Breast epithelium (tissue), 4 donors: ENCODE data around the gene GLIS1. TPM values are rescaled to one million over a fixed set of nuclear protein-coding genes. Genes with fewer than 3 reads are reported as not detected.

ENCODE experiments used
- DNase-seq, 2 donors: peaks; one replicate each; pipeline ENCODE4 v3.0.0-alpha.2; 2019; ENCODE audit warnings: low spot score in 2 of 2
- H3K27ac ChIP-seq, 2 donors: fragments of 200-600 bp; sonication (generic) in 1 of 2; one replicate each; pipeline ENCODE4 v1.5.1; 2016 to 2019; ENCODE audit warnings: mild to moderate bottlenecking in 1 of 2
- H3K27me3 ChIP-seq, 2 donors: fragments of 200-600 bp; sonication (generic) in 1 of 2; one replicate each; pipeline versions ENCODE4 v1.5.1 to v1.6.0; 2017 to 2019; ENCODE audit warnings: control low read depth in 1 of 2, mild to moderate bottlenecking in 1 of 2
- H3K36me3 ChIP-seq: fragments of 200-600 bp; one replicate; pipeline ENCODE4 v1.5.1; 2019
- H3K4me1 ChIP-seq, 2 donors: fragments of 200-600 bp; sonication (generic); one replicate each; pipeline ENCODE4 v1.5.1; 2016 to 2019; ENCODE audit warnings: control low read depth in 1 of 2
- H3K4me3 ChIP-seq, 3 donors: fragments of 200-600 bp; sonication (generic); 1 replicate in 2 of 3; 2 replicates in 1 of 3; pipeline ENCODE4 v1.5.1; 2016 to 2019; ENCODE audit warnings: mild to moderate bottlenecking in 3 of 3, moderate library complexity in 2 of 3
- H3K9me3 ChIP-seq, 2 donors: fragments of 200-600 bp; sonication (generic) in 1 of 2; one replicate each; pipeline ENCODE4 v1.5.1; 2016 to 2019; ENCODE audit warnings: control low read depth in 1 of 2
- POLR2A ChIP-seq: fragments of 450-650 bp; IDR thresholded peaks from one replicate; pipeline ENCODE4 v1.6.1; 2016; ENCODE audit warnings: antibody characterized with exemption, mild to moderate bottlenecking, moderate library complexity
- POLR2AphosphoS5 ChIP-seq, 3 donors: sonication (generic); formaldehyde crosslinking; IDR thresholded peaks; one replicate each; pipeline ENCODE4 v1.6.1; 2017; ENCODE audit warnings: antibody characterized with exemption in 3 of 3
- intact Hi-C: fragments of 100-400 bp; cut with DNase I; formaldehyde crosslinking; loops from one replicate; pipeline ENCODE4 v1.15.1; 2023; ENCODE audit warnings: low total_unique reads
- total RNA-seq, 3 donors: library from RNA; depleted of rRNA; stranded (reverse); fragments of >200 nt; gene quantifications; one replicate each; pipeline ENCODE4 v1.1.0, GENCODE V29; 2016
- TF ChIP-seq, protein P1 (sequence below), 3 donors: fragments of 450-650 bp; IDR thresholded peaks; one replicate each; pipeline ENCODE4 v1.5.1; 2016 to 2017; ENCODE audit warnings: antibody characterized with exemption in 3 of 3, mild to moderate bottlenecking in 3 of 3, moderate library complexity in 3 of 3

GLIS1 gene
- total RNA-seq, 3 donors from 2014 or later, result 0.16 to 2.0 (median 0.59) TPM

GRCh38 chr1:53560581-53561502 is 178.1 kb downstream of the GLIS1 start:
- Histone ChIP-seq H3K9me3 (no peaks in the 10 kb centered on the region), H3K27ac (no peak overlapping the region), H3K27me3 (peaks cover 0 to 6% of the 10 kb centered on the region in 2 donors), H3K36me3 (no peaks in the 10 kb centered on the region), H3K4me3 (no peak overlapping the region), H3K4me1 (no peaks in the 10 kb centered on the region)
- DNase-seq, result no peak
- TF ChIP-seq, protein P1, sequence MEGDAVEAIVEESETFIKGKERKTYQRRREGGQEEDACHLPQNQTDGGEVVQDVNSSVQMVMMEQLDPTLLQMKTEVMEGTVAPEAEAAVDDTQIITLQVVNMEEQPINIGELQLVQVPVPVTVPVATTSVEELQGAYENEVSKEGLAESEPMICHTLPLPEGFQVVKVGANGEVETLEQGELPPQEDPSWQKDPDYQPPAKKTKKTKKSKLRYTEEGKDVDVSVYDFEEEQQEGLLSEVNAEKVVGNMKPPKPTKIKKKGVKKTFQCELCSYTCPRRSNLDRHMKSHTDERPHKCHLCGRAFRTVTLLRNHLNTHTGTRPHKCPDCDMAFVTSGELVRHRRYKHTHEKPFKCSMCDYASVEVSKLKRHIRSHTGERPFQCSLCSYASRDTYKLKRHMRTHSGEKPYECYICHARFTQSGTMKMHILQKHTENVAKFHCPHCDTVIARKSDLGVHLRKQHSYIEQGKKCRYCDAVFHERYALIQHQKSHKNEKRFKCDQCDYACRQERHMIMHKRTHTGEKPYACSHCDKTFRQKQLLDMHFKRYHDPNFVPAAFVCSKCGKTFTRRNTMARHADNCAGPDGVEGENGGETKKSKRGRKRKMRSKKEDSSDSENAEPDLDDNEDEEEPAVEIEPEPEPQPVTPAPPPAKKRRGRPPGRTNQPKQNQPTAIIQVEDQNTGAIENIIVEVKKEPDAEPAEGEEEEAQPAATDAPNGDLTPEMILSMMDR (IDR thresholded peaks at IDR 0.05), result no peak
- TF ChIP-seq POLR2A, result no peak
- no peak for TF ChIP-seq POLR2AphosphoS5 (IDR thresholded peaks at IDR 0.05)
- intact Hi-C loops, result no loop called here

- TF ChIP-seq, protein P1 (IDR thresholded peaks at IDR 0.05), result no peak
- TF ChIP-seq POLR2AphosphoS5 (IDR thresholded peaks at IDR 0.05) (no peak), POLR2A (no peak)
- H3K36me3 ChIP-seq, result no peaks in the 10 kb centered on the region
- peaks cover 0 to 6% of the 10 kb centered on the region in 2 donors for H3K27me3 ChIP-seq
- no peak overlapping the region for H3K27ac ChIP-seq
- no peak overlapping the region for H3K4me3 ChIP-seq
- DNase-seq, result no peak
- no peaks in the 10 kb centered on the region for H3K9me3 ChIP-seq
- intact Hi-C loops, result no loop called here
- no peaks in the 10 kb centered on the region for H3K4me1 ChIP-seq
These were observed 178.9 kb downstream of the GLIS1 start for GRCh38 chr1:53559854-53560580.

DNA sequence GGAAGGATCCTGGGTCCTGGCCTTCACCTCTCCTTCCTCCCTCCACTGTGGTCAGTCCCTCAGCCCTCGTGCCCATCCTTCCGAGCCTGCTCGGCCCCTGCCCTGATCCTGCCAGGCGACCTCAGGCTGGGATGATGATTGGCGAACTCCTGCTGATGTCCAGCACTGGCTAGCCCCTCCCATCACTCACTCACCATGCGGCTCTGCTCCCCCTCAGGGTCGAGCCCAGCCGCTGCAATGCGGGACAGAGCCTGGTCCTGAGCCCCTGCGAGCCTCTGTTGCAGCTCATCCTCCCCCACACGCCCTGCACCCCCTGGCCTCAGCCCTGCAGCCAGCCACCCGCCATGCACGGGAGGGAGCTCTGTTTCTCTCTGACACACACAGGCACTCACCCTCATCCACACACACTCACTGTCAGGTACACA is 179.6 kb downstream of the GLIS1 start:
- intact Hi-C loops, result no loop called here
- DNase-seq, result peak in 1 of 2 donors; percentile 25
- Histone ChIP-seq H3K9me3 (no peaks in the 10 kb centered on the region), H3K36me3 (no peaks in the 10 kb centered on the region), H3K4me1 (no peaks in the 10 kb centered on the region), H3K27me3 (peaks cover 0 to 6% of the 10 kb centered on the region in 2 donors), H3K27ac (no peak overlapping the region), H3K4me3 (no peak overlapping the region)
- TF ChIP-seq POLR2A (no peak), POLR2AphosphoS5 (IDR thresholded peaks at IDR 0.05) (no peak)
- TF ChIP-seq, protein P1 (IDR thresholded peaks at IDR 0.05), result no peak

DNA sequence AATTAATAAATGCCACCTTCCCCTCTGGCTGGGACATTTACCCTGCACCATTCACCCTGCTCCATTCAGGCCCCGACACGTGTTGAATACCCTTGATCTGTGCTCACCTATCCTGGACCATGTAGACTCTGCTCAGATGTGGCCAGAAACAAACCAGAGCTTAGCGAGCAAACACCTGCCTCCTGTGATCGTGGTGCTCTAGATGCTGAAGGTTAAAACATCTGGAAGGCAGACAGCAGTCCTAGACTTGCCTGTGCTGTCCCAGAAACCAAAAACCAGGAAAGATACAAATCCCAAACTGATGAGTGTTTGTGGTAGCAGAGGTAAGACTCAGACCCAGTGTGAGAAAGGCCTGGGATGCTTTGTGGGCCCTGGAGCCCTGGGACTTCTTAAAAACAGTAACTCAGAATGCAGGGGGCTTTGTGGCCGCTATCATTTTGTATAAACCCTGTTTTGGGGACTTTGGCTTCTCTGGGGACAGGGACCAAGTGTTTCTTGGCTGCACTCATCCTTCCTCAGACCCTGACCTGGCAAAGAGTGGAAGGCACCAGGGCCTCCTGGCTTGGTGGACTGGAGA is 180.1 kb downstream of the GLIS1 start:
- no peak for DNase-seq
- TF ChIP-seq POLR2A (no peak), POLR2AphosphoS5 (IDR thresholded peaks at IDR 0.05) (no peak)
- TF ChIP-seq, protein P1 (IDR thresholded peaks at IDR 0.05), result no peak
- Histone ChIP-seq H3K9me3 (no peaks in the 10 kb centered on the region), H3K4me1 (no peaks in the 10 kb centered on the region), H3K27me3 (peaks cover 0 to 6% of the 10 kb centered on the region in 2 donors), H3K4me3 (no peak overlapping the region), H3K27ac (no peak overlapping the region), H3K36me3 (no peaks in the 10 kb centered on the region)
- intact Hi-C loops, result no loop called here
